Measurements from ENCODE around the gene FNDC11.

DNA sequence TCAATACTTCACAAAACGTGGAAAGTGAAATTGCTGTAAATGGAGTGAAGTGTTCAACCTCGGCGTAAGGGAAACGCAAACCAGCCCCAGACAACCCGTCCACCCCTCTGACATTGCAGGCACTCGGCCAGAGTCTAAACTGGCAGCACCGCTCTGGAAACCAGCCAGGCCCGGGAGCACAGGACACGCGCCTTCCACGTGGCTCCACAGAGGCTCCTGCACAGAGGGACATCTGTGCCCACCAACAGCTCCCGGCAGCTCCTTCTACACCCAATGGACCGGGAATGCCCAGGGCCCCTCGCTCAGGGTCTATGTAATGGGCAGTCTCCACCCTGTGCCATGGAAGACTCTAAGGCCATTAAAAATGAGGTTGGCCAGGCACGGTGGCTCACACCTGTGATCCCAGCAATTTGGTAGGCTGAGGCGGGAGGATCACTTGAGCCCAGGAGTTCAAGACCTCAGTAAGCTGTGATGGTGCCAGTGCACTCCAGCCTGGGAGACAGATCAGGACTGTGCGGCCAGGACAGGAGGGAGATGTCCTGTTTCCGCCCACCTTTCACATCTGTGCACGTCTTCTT, 23.4 kb downstream of the FNDC11 start:
- TF ChIP-seq, protein P1, sequence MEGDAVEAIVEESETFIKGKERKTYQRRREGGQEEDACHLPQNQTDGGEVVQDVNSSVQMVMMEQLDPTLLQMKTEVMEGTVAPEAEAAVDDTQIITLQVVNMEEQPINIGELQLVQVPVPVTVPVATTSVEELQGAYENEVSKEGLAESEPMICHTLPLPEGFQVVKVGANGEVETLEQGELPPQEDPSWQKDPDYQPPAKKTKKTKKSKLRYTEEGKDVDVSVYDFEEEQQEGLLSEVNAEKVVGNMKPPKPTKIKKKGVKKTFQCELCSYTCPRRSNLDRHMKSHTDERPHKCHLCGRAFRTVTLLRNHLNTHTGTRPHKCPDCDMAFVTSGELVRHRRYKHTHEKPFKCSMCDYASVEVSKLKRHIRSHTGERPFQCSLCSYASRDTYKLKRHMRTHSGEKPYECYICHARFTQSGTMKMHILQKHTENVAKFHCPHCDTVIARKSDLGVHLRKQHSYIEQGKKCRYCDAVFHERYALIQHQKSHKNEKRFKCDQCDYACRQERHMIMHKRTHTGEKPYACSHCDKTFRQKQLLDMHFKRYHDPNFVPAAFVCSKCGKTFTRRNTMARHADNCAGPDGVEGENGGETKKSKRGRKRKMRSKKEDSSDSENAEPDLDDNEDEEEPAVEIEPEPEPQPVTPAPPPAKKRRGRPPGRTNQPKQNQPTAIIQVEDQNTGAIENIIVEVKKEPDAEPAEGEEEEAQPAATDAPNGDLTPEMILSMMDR (conservative IDR thresholded peaks at IDR 0.05; ENCODE audit: low read depth, low read length) = no peak
- no peak for TF ChIP-seq EZH2 (IDR thresholded peaks at IDR 0.05; ENCODE audit: low read length, unreplicated experiment)
- TF ChIP-seq EZH2phosphoT487 (IDR thresholded peaks at IDR 0.05; ENCODE audit: borderline replicate concordance, low read length) = no peak
